ENCODE measurements around the gene ANP32E. TPM values are rescaled to one million over a fixed set of nuclear protein-coding genes. Genes with fewer than 3 reads are reported as not detected.

ANP32E gene
- total and polyA plus RNA-seq, 12 donors = 17.3 to 58.2 (median 40.6) TPM

DNA sequence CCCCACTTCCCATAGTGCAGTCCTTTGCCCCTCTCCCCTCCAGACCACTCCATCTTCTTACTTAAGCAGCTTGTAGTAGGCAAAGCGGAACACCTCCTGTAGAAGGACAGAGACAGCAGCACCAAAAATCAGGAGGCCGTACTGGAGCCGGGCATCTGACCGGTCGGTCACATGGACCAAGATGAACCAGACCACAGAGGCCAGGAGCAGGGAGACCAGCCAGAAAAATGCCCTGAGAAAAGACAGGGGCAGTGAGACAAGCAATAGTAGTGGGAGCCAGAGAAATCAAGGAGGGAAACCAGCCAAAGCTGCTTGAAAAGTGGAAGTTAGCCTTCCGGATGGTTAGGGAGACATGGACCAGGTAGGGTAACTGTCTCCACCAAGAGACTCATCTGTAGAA lies 32.0 kb upstream of the ANP32E start:
- no peaks in the 10 kb centered on the region for H3K9me3 ChIP-seq
- TF ChIP-seq, protein P1, sequence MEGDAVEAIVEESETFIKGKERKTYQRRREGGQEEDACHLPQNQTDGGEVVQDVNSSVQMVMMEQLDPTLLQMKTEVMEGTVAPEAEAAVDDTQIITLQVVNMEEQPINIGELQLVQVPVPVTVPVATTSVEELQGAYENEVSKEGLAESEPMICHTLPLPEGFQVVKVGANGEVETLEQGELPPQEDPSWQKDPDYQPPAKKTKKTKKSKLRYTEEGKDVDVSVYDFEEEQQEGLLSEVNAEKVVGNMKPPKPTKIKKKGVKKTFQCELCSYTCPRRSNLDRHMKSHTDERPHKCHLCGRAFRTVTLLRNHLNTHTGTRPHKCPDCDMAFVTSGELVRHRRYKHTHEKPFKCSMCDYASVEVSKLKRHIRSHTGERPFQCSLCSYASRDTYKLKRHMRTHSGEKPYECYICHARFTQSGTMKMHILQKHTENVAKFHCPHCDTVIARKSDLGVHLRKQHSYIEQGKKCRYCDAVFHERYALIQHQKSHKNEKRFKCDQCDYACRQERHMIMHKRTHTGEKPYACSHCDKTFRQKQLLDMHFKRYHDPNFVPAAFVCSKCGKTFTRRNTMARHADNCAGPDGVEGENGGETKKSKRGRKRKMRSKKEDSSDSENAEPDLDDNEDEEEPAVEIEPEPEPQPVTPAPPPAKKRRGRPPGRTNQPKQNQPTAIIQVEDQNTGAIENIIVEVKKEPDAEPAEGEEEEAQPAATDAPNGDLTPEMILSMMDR (IDR thresholded peaks at IDR 0.05) = no peak
- DNase-seq (no peak), ATAC-seq (no peak)
- peak overlapping the region; percentile 15 to 99 (median 97) for H3K27ac ChIP-seq
- no peaks in the 10 kb centered on the region for H3K27me3 ChIP-seq
- peak overlapping the region; percentile 67 to 100 (median 90) for H3K4me3 ChIP-seq
- intact Hi-C loops (cut with DNase I) = loop anchor here in 1 of 10 donors (5.0 kb wide), 1 partner anchor 54 kb away; the partner anchor contains the start of gene PRPF3
- H3K36me3 ChIP-seq = peaks cover 0 to 39% (median 30%) of the 10 kb centered on the region in 9 donors
- peaks cover 12 to 45% (median 35%) of the 10 kb centered on the region in 9 donors for H3K4me1 ChIP-seq
- WGBS, 2 donors = 20 to 21% methylated on average over 6 of the region's 6 CpGs

DNA sequence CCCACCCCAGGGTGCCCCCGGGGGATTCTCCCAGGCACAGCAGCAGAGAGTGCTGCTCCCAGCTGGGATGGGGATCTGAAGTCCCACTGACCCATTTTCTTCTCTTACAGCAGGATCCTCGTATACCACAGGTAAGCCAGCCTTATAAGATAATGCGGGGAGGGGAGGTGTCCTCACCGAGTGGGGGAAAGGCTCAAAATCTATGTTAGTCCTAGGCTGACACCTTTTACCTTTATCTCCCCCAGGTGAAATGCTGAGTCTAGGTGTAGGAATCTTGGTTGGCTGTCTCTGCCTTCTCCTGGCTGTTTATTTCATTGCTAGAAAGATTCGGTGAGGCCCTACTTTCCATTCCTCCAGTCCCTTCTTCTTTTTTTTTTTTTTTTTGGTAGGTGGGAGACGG lies 27.6 kb upstream of the ANP32E start:
- WGBS, 2 donors = 86 to 87% methylated on average over 6 of the region's 6 CpGs
- Histone ChIP-seq H3K4me1 (peaks cover 11 to 36% (median 15%) of the 10 kb centered on the region in 9 donors), H3K27me3 (peaks cover 0 to 8% (median 0%) of the 10 kb centered on the region in 7 donors), H3K36me3 (peaks cover 0 to 39% (median 30%) of the 10 kb centered on the region in 9 donors), H3K4me3 (no peak overlapping the region), H3K27ac (no peak overlapping the region), H3K9me3 (no peaks in the 10 kb centered on the region)
- no peak for ATAC-seq
- TF ChIP-seq, protein P1 (IDR thresholded peaks at IDR 0.05) = no peak
- no peak for DNase-seq
- intact Hi-C loops (cut with DNase I) = no loop called here

DNA sequence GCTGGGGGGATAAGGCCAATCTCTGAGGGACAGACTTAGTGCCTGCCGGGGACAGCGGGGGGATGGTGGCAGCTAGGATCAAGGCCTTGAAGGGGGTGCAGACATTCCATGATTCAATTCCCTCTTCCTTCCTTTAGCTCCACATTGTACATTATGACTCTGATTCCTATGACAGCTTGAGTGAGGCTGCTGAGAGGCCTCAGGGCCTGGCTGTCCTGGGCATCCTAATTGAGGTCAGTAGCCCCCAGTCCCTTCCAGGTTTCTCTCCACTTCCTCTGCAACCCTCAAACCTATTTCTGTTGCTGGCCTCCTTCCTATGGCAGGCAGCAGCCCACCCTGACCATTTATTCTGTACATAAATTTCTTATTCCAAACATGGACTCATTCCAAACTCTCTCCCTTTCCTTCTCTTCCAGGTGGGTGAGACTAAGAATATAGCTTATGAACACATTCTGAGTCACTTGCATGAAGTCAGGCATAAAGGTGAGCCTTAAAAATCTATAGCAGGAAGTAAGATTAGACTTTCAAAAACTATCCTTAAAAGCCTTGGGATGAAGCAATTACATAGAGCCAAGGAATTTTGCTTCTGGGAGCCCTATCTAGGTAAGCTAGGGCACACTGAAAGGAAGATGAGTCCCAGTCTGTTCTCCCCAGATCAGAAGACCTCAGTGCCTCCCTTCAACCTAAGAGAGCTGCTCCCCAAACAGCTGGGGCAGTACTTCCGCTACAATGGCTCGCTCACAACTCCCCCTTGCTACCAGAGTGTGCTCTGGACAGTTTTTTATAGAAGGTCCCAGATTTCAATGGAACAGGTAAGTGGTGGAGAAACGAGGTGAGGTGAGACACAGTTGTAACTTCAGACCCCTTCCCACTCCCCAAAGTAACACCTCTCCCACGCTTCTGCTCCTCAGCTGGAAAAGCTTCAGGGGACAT lies 26.7 kb upstream of the ANP32E start:
- peaks cover 0 to 17% (median 0%) of the 10 kb centered on the region in 7 donors for H3K27me3 ChIP-seq
- WGBS, 2 donors = 82 to 87% methylated on average over 6 of the region's 6 CpGs
- intact Hi-C loops (cut with DNase I) = no loop called here
- H3K27ac ChIP-seq = no peak overlapping the region
- ATAC-seq (no peak), DNase-seq (no peak)
- peaks cover 0 to 38% (median 30%) of the 10 kb centered on the region in 9 donors for H3K36me3 ChIP-seq
- peaks cover 8 to 38% (median 12%) of the 10 kb centered on the region in 9 donors for H3K4me1 ChIP-seq
- TF ChIP-seq, protein P1 (IDR thresholded peaks at IDR 0.05) = no peak
- H3K9me3 ChIP-seq = no peaks in the 10 kb centered on the region
- H3K4me3 ChIP-seq = no peak overlapping the region

DNA sequence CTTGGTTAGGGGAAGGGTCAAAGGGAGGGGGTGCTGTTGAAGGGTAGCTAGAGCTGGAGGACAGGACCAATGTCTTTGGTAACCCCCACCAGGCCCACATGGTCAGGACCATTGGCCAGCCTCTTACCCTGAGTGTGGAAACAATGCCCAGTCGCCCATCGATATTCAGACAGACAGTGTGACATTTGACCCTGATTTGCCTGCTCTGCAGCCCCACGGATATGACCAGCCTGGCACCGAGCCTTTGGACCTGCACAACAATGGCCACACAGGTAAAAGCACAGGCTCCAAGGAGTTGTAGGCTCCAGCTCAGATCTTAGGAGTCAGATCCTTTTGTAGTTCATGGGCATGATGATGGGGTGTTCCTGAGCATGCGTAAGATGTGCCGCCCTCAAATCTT lies 25.5 kb upstream of the ANP32E start:
- peaks cover 5 to 38% (median 12%) of the 10 kb centered on the region in 9 donors for H3K4me1 ChIP-seq
- 89 to 94% methylated on average over 6 of the region's 6 CpGs for WGBS, 2 donors
- H3K27me3 ChIP-seq = peaks cover 0 to 30% (median 0%) of the 10 kb centered on the region in 7 donors
- H3K36me3 ChIP-seq = peaks cover 0 to 26% (median 23%) of the 10 kb centered on the region in 9 donors
- ATAC-seq = no peak
- H3K27ac ChIP-seq = no peak overlapping the region
- no peak overlapping the region for H3K4me3 ChIP-seq
- TF ChIP-seq, protein P1 (IDR thresholded peaks at IDR 0.05) = no peak
- no peak for DNase-seq
- H3K9me3 ChIP-seq = no peaks in the 10 kb centered on the region
- intact Hi-C loops (cut with DNase I) = no loop called here

All from heart right ventricle (tissue), 16 donors.